ENCODE data around the gene EEF1AKMT3.

Gene EEF1AKMT3

DNA sequence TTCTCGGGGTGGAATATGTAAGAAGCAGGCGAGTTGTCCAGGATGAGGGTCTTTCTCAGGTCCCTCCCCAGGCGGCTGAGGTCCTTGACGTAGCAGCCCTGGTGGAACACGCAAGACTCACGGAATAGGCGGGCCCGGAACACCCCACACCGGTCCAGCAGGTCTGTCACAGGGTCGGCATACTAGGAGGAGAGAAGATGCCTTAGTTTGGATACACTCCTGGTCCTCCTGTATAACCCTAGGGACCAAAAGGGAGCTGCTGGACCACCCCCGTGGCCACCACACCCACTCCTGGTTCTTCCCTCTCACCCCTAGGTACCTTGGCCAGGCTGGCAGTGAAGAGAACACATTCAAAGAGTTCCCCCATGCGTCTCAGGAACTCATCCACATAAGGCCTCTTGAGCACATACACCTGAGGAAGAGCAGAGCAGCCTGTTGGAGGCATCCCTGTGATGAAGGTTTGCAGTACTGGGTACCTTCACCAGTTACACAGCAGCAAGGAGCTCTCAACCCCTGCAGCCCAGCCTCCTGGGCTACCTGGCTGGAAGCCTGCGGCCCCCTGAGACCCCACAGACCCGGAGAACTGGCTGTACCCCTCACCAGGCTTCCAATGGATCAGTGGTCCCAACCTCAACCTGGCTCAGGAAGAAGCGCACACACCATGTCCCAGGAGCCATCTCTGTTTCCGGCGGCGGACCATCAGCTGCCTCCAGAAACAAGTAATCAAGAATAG lies 51.7 kb downstream of the EEF1AKMT3 start:
- no peaks in the 10 kb centered on the region for H3K9me3 ChIP-seq (replicated peaks in 1 of 2; ENCODE audit: control insufficient read depth in 2 of 2, insufficient read depth in 1 of 2, low read depth in 1 of 2, low read length in 2 of 2)
- H3K36me3 ChIP-seq (replicated peaks in 1 of 2; ENCODE audit: control insufficient read depth in 2 of 2, insufficient read depth in 2 of 2, low read length in 2 of 2): peaks cover 59 to 99% of the 10 kb centered on the region in 2 donors
- no peaks in the 10 kb centered on the region for H3K27me3 ChIP-seq (ENCODE audit: control insufficient read depth in 3 of 3, insufficient read depth in 3 of 3, low read depth in 1 of 3, low read length in 3 of 3)
- H3K4me1 ChIP-seq (ENCODE audit: control insufficient read depth in 2 of 2, insufficient read depth in 1 of 2, low read depth in 1 of 2, low read length in 2 of 2): no peaks in the 10 kb centered on the region
- no peak overlapping the region for H3K14ac ChIP-seq (ENCODE audit: low read length)
- no CpG with 5 or more reads among the region's 18 CpGs for WGBS, 2 donors (ENCODE audit: extremely low coverage in 2 of 2, insufficient read length in 2 of 2, insufficient replicate concordance in 1 of 2)
- H3K4me3 ChIP-seq (ENCODE audit: low read length in 2 of 2): no peak overlapping the region
- no peak overlapping the region for H4K91ac ChIP-seq (ENCODE audit: low read depth, low read length, poor library complexity)
- H4K8ac ChIP-seq (ENCODE audit: low read depth, low read length): no peak overlapping the region
- no peak overlapping the region for H2AK5ac ChIP-seq (ENCODE audit: low read depth, low read length)
- H2BK5ac ChIP-seq (ENCODE audit: low read length): no peak overlapping the region
- H3K4me2 ChIP-seq (ENCODE audit: insufficient read depth, low read length, poor library complexity, severe bottlenecking): no peak overlapping the region
- no peak overlapping the region for H2BK12ac ChIP-seq (ENCODE audit: low read length)
- no peaks in the 10 kb centered on the region for H3K79me1 ChIP-seq (ENCODE audit: low read depth, low read length)
- no peak overlapping the region for H2AFZ ChIP-seq (ENCODE audit: low read length)
- H3K18ac ChIP-seq (ENCODE audit: low read length): no peak overlapping the region
- no peak overlapping the region for H3K27ac ChIP-seq (replicated peaks; ENCODE audit: low read length)
- H3K4ac ChIP-seq (ENCODE audit: low read length): no peak overlapping the region
- H2BK120ac ChIP-seq (ENCODE audit: low read depth, low read length): no peak overlapping the region
- no peak overlapping the region for H3K9ac ChIP-seq (ENCODE audit: low read depth, low read length, poor library complexity)
- no peak overlapping the region for H2BK15ac ChIP-seq (ENCODE audit: low read length)
- no peak for DNase-seq (ENCODE audit: low spot score)
- H3K23ac ChIP-seq (ENCODE audit: low read depth, low read length, poor library complexity): peak overlapping the region; percentile 29

DNA sequence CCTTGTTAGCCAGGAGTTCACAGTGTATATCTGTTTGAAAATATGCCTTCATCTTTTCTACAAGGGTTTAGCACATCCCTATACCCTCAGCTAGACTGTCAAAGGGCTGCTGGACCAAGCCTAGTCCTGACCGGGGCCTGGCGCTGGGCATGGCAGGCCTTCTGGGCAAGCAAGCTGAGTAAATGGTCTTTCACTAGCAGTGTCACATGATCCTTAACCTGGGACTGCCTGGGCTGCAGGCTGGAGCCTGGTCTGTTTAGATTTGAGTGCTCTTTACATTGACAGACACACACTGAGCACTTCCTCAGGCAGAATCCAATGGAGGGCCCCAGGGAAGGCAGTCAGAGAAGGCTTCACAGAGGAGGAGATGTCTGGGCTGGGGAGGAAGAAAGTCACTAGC lies 53.0 kb downstream of the EEF1AKMT3 start:
- peaks cover 60 to 98% of the 10 kb centered on the region in 2 donors for H3K36me3 ChIP-seq (replicated peaks in 1 of 2; ENCODE audit: control insufficient read depth in 2 of 2, insufficient read depth in 2 of 2, low read length in 2 of 2)
- WGBS, 2 donors (ENCODE audit: extremely low coverage in 2 of 2, insufficient read length in 2 of 2, insufficient replicate concordance in 1 of 2): no CpG with 5 or more reads among the region's 2 CpGs

DNA sequence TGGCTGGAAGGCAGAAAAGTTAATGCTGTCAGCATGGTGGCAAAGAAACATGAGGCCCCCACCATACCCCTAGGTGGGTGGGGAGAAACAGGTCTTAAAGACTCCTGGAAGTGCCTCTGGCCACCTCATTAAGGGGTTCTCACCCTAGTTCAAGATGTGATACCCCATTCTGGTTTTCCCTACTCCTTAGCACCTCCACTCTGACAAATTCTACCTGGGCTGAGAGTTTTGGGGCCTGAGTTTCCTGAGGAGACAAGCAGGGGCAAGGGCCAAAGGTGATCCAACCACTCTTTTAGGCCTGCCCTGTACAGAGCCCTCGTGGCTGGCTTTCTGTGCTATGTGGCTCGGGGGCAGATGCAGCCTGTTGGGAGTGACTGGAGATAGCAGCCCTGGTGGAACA lies 54.0 kb downstream of the EEF1AKMT3 start:
- Histone ChIP-seq H3K4me1 (ENCODE audit: control insufficient read depth in 2 of 2, insufficient read depth in 1 of 2, low read depth in 1 of 2, low read length in 2 of 2) (no peaks in the 10 kb centered on the region), H3K4me2 (ENCODE audit: insufficient read depth, low read length, poor library complexity, severe bottlenecking) (no peak overlapping the region), H3K9ac (ENCODE audit: low read depth, low read length, poor library complexity) (no peak overlapping the region), H4K8ac (ENCODE audit: low read depth, low read length) (no peak overlapping the region), H3K79me1 (ENCODE audit: low read depth, low read length) (no peaks in the 10 kb centered on the region), H2BK5ac (ENCODE audit: low read length) (no peak overlapping the region), H3K4ac (ENCODE audit: low read length) (no peak overlapping the region), H3K14ac (ENCODE audit: low read length) (no peak overlapping the region), H3K4me3 (ENCODE audit: low read length in 2 of 2) (no peak overlapping the region), H4K91ac (ENCODE audit: low read depth, low read length, poor library complexity) (no peak overlapping the region), H2BK120ac (ENCODE audit: low read depth, low read length) (no peak overlapping the region), H2BK12ac (ENCODE audit: low read length) (no peak overlapping the region), H3K27ac (replicated peaks; ENCODE audit: low read length) (no peak overlapping the region), H3K9me3 (replicated peaks in 1 of 2; ENCODE audit: control insufficient read depth in 2 of 2, insufficient read depth in 1 of 2, low read depth in 1 of 2, low read length in 2 of 2) (no peaks in the 10 kb centered on the region), H3K36me3 (replicated peaks in 1 of 2; ENCODE audit: control insufficient read depth in 2 of 2, insufficient read depth in 2 of 2, low read length in 2 of 2) (peaks cover 60 to 93% of the 10 kb centered on the region in 2 donors), H2AK5ac (ENCODE audit: low read depth, low read length) (no peak overlapping the region), H3K27me3 (ENCODE audit: control insufficient read depth in 3 of 3, insufficient read depth in 3 of 3, low read depth in 1 of 3, low read length in 3 of 3) (no peaks in the 10 kb centered on the region), H3K18ac (ENCODE audit: low read length) (no peak overlapping the region), H2AFZ (ENCODE audit: low read length) (no peak overlapping the region), H3K23ac (ENCODE audit: low read depth, low read length, poor library complexity) (no peak overlapping the region), H2BK15ac (ENCODE audit: low read length) (no peak overlapping the region)
- DNase-seq (ENCODE audit: low spot score): no peak
- no CpG with 5 or more reads among the region's 2 CpGs for WGBS, 2 donors (ENCODE audit: extremely low coverage in 2 of 2, insufficient read length in 2 of 2, insufficient replicate concordance in 1 of 2)

More for the DNA sequence above, 53.0 kb downstream of the EEF1AKMT3 start:
- Histone ChIP-seq H3K4ac (ENCODE audit: low read length) (no peak overlapping the region), H2AFZ (ENCODE audit: low read length) (no peak overlapping the region), H3K27me3 (ENCODE audit: control insufficient read depth in 3 of 3, insufficient read depth in 3 of 3, low read depth in 1 of 3, low read length in 3 of 3) (no peaks in the 10 kb centered on the region), H3K14ac (ENCODE audit: low read length) (no peak overlapping the region), H3K4me1 (ENCODE audit: control insufficient read depth in 2 of 2, insufficient read depth in 1 of 2, low read depth in 1 of 2, low read length in 2 of 2) (no peaks in the 10 kb centered on the region), H3K27ac (replicated peaks; ENCODE audit: low read length) (no peak overlapping the region), H3K18ac (ENCODE audit: low read length) (no peak overlapping the region), H3K9me3 (replicated peaks in 1 of 2; ENCODE audit: control insufficient read depth in 2 of 2, insufficient read depth in 1 of 2, low read depth in 1 of 2, low read length in 2 of 2) (no peaks in the 10 kb centered on the region), H3K79me1 (ENCODE audit: low read depth, low read length) (no peaks in the 10 kb centered on the region), H4K8ac (ENCODE audit: low read depth, low read length) (no peak overlapping the region), H3K4me2 (ENCODE audit: insufficient read depth, low read length, poor library complexity, severe bottlenecking) (no peak overlapping the region), H3K23ac (ENCODE audit: low read depth, low read length, poor library complexity) (no peak overlapping the region), H4K91ac (ENCODE audit: low read depth, low read length, poor library complexity) (no peak overlapping the region), H2AK5ac (ENCODE audit: low read depth, low read length) (no peak overlapping the region), H3K4me3 (ENCODE audit: low read length in 2 of 2) (no peak overlapping the region), H2BK120ac (ENCODE audit: low read depth, low read length) (no peak overlapping the region), H3K9ac (ENCODE audit: low read depth, low read length, poor library complexity) (no peak overlapping the region), H2BK5ac (ENCODE audit: low read length) (no peak overlapping the region), H2BK12ac (ENCODE audit: low read length) (no peak overlapping the region), H2BK15ac (ENCODE audit: low read length) (no peak overlapping the region)
- DNase-seq (ENCODE audit: low spot score): no peak

DNA sequence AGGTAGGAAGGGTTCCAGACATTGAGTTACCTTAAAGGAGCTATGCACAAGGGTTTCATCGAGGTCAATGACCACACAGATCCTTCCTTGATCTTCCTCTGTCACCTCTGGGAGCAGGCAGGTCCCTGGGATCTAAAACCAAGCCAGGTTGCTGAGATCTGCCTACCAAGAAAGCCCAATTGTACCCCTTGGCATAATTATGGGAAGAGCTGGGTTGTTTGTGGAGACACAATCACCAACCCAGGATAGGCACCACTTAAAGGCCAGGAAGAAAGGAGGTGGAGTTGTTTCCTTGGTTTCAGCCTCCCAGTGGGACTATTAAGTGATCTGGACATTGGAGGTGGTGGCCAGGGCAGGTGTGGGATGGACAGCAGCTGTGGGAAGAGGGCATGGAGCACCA lies 54.6 kb downstream of the EEF1AKMT3 start:
- no peak overlapping the region for H3K18ac ChIP-seq (ENCODE audit: low read length)
- no peaks in the 10 kb centered on the region for H3K79me1 ChIP-seq (ENCODE audit: low read depth, low read length)
- H3K27ac ChIP-seq (replicated peaks; ENCODE audit: low read length): no peak overlapping the region
- no peak overlapping the region for H2BK5ac ChIP-seq (ENCODE audit: low read length)
- no peak overlapping the region for H2AK5ac ChIP-seq (ENCODE audit: low read depth, low read length)
- H2AFZ ChIP-seq (ENCODE audit: low read length): no peak overlapping the region
- DNase-seq (ENCODE audit: low spot score): no peak
- WGBS, 2 donors (ENCODE audit: extremely low coverage in 2 of 2, insufficient read length in 2 of 2, insufficient replicate concordance in 1 of 2): no CpG with 5 or more reads among the region's 1 CpG
- no peak overlapping the region for H3K4ac ChIP-seq (ENCODE audit: low read length)
- H3K27me3 ChIP-seq (ENCODE audit: control insufficient read depth in 3 of 3, insufficient read depth in 3 of 3, low read depth in 1 of 3, low read length in 3 of 3): no peaks in the 10 kb centered on the region
- peaks cover 58 to 88% of the 10 kb centered on the region in 2 donors for H3K36me3 ChIP-seq (replicated peaks in 1 of 2; ENCODE audit: control insufficient read depth in 2 of 2, insufficient read depth in 2 of 2, low read length in 2 of 2)
- no peak overlapping the region for H2BK15ac ChIP-seq (ENCODE audit: low read length)
- H4K91ac ChIP-seq (ENCODE audit: low read depth, low read length, poor library complexity): no peak overlapping the region
- H4K8ac ChIP-seq (ENCODE audit: low read depth, low read length): no peak overlapping the region
- H2BK120ac ChIP-seq (ENCODE audit: low read depth, low read length): no peak overlapping the region
- H2BK12ac ChIP-seq (ENCODE audit: low read length): no peak overlapping the region
- H3K4me3 ChIP-seq (ENCODE audit: low read length in 2 of 2): no peak overlapping the region
- H3K14ac ChIP-seq (ENCODE audit: low read length): no peak overlapping the region
- no peaks in the 10 kb centered on the region for H3K9me3 ChIP-seq (replicated peaks in 1 of 2; ENCODE audit: control insufficient read depth in 2 of 2, insufficient read depth in 1 of 2, low read depth in 1 of 2, low read length in 2 of 2)
- H3K9ac ChIP-seq (ENCODE audit: low read depth, low read length, poor library complexity): no peak overlapping the region
- peaks cover 5 to 6% of the 10 kb centered on the region in 2 donors for H3K4me1 ChIP-seq (ENCODE audit: control insufficient read depth in 2 of 2, insufficient read depth in 1 of 2, low read depth in 1 of 2, low read length in 2 of 2)
- no peak overlapping the region for H3K4me2 ChIP-seq (ENCODE audit: insufficient read depth, low read length, poor library complexity, severe bottlenecking)
- H3K23ac ChIP-seq (ENCODE audit: low read depth, low read length, poor library complexity): no peak overlapping the region
